HG03378 (cell line): ENCODE results near the gene ETNK1.
"Not testable (repeated sequence)": the region's sequence is repeated elsewhere in the genome, so short reads cannot be mapped to it uniquely, and the experiment has no call there.

ENCODE experiments used
- ATAC-seq: cut with Tn5 transposase; IDR thresholded peaks from one replicate; pipeline ENCODE4 v1.9.1; 2021; ENCODE audit warnings: mild to moderate bottlenecking, moderate library complexity; ENCODE audit not compliant: unreplicated experiment

Gene ETNK1

GRCh38 chr12:22687361-22688076 is 62.5 kb downstream of the ETNK1 start:
- ATAC-seq, result peak; percentile 89

- ATAC-seq, result no peak
Measured at GRCh38 chr12:22689876-22690275, 64.9 kb downstream of the ETNK1 start.

GRCh38 chr12:22691319-22691718 is 66.3 kb downstream of the ETNK1 start:
- ATAC-seq, result no peak

- not testable (repeated sequence) for ATAC-seq
Measured at GRCh38 chr12:22692467-22692866, 67.5 kb downstream of the ETNK1 start.

GRCh38 chr12:22692964-22693555 is 68.1 kb downstream of the ETNK1 start:
- no peak for ATAC-seq

GRCh38 chr12:22698576-22698975 is 73.6 kb downstream of the ETNK1 start:
- ATAC-seq, result no peak

- not testable (repeated sequence) for ATAC-seq
Measured at GRCh38 chr12:22699705-22700104, 74.7 kb downstream of the ETNK1 start.

- ATAC-seq, result no peak
Measured at GRCh38 chr12:22700106-22700505, 75.1 kb downstream of the ETNK1 start.

- ATAC-seq, result not testable (repeated sequence)
Measured at GRCh38 chr12:22701216-22701809, 76.3 kb downstream of the ETNK1 start.

- ATAC-seq, result no peak
Measured at GRCh38 chr12:22702690-22703089, 77.7 kb downstream of the ETNK1 start.

GRCh38 chr12:22709292-22709691 is 84.3 kb downstream of the ETNK1 start:
- peak; percentile 65 for ATAC-seq

- ATAC-seq, result no peak
Measured at GRCh38 chr12:22712083-22712482, 87.1 kb downstream of the ETNK1 start.

- no peak for ATAC-seq
Measured at GRCh38 chr12:22715254-22715653, 90.3 kb downstream of the ETNK1 start.

GRCh38 chr12:22719745-22720144 is 94.8 kb downstream of the ETNK1 start:
- no peak for ATAC-seq

GRCh38 chr12:22722081-22722480 is 97.1 kb downstream of the ETNK1 start:
- ATAC-seq, result no peak

GRCh38 chr12:22722779-22723178 is 97.8 kb downstream of the ETNK1 start:
- ATAC-seq, result no peak

GRCh38 chr12:22728987-22729386 is 104.0 kb downstream of the ETNK1 start:
- no peak for ATAC-seq

GRCh38 chr12:22729431-22729956 is 104.5 kb downstream of the ETNK1 start:
- no peak for ATAC-seq

- ATAC-seq, result no peak
Measured at GRCh38 chr12:22729957-22730443, 105.0 kb downstream of the ETNK1 start.

- ATAC-seq, result no peak
Measured at GRCh38 chr12:22731236-22731635, 106.3 kb downstream of the ETNK1 start.

GRCh38 chr12:22733756-22734155 is 108.8 kb downstream of the ETNK1 start:
- no peak for ATAC-seq

- no peak for ATAC-seq
Measured at GRCh38 chr12:22738945-22739344, 114.0 kb downstream of the ETNK1 start.
